Ascending aorta (tissue), 2 donors: ENCODE measurements around the gene APMAP. TPM values are rescaled to one million over a fixed set of nuclear protein-coding genes. Genes with fewer than 3 reads are reported as not detected.

Experiments
- DNase-seq, 2 donors: peaks; one replicate each; pipeline ENCODE4 v3.0.0-alpha.2; 2019; ENCODE audit warnings: low spot score in 2 of 2
- H3K27ac ChIP-seq, 2 donors: fragments of 200-600 bp; sonication (generic); one replicate each; pipeline ENCODE4 v1.5.1; 2016 to 2017; ENCODE audit warnings: mild to moderate bottlenecking in 1 of 2
- H3K27me3 ChIP-seq: fragments of 200-600 bp; sonication (generic); one replicate; pipeline ENCODE4 v1.5.1; 2017
- H3K36me3 ChIP-seq, 2 donors: fragments of 200-600 bp; sonication (generic); one replicate each; pipeline ENCODE4 v1.5.1; 2016
- H3K4me1 ChIP-seq, 2 donors: fragments of 200-600 bp; sonication (generic); one replicate each; pipeline ENCODE4 v1.5.1; 2016 to 2017; ENCODE audit warnings: mild to moderate bottlenecking in 1 of 2
- H3K4me3 ChIP-seq, 2 donors: fragments of 200-600 bp; sonication (generic); one replicate each; pipeline ENCODE4 v1.5.1; 2016 to 2017; ENCODE audit warnings: mild to moderate bottlenecking in 1 of 2
- H3K9me3 ChIP-seq, 2 donors: fragments of 200-600 bp; sonication (generic); one replicate each; pipeline ENCODE4 v1.5.1; 2016
- CTCF ChIP-seq, 3 experiments: fragments of 200-600 bp in 2 of 3; fragments of 450-650 bp in 1 of 3; sonication (generic) in 2 of 3; IDR thresholded peaks; one replicate each; pipeline ENCODE4 v1.5.1; 2016 to 2019; ENCODE audit warnings: antibody characterized with exemption in 3 of 3, mild to moderate bottlenecking in 1 of 3, moderate library complexity in 1 of 3
- intact Hi-C: fragments of 100-400 bp; cut with DNase I; formaldehyde crosslinking; loops from one replicate; pipeline ENCODE4 v1.15.1; 2023
- total RNA-seq: library from RNA; depleted of rRNA; stranded (reverse); fragments of >200 nt; gene quantifications from one replicate; pipeline ENCODE4 v1.1.0, GENCODE V29; 2016

Gene APMAP
- total RNA-seq, 1 donor from 2014 or later = 44.8 TPM

DNA sequence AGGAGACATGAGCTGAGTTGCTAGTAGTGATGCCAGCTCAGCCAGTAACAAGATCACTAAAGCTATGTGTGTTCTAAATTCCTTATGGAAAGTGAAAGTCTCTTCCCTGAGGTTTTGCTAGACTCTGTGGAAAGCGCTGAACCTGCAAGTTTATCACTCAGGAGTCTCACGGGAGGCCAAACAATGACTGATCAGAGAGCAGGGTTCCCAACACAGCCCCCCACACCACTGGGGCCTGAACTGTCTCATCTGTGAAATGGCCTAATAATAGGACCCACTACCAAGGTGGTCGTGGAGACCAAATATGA lies 45.5 kb upstream of the APMAP start:
- Histone ChIP-seq H3K4me1 (peaks cover 52 to 82% of the 10 kb centered on the region in 2 donors), H3K9me3 (no peaks in the 10 kb centered on the region), H3K27me3 (no peaks in the 10 kb centered on the region), H3K4me3 (peak overlapping the region in 1 of 2 donors; percentile 3), H3K36me3 (no peaks in the 10 kb centered on the region), H3K27ac (peak overlapping the region; percentile 88 to 96)
- no peak for DNase-seq
- no peak for TF ChIP-seq CTCF (IDR thresholded peaks at IDR 0.05)
- intact Hi-C loops = no loop called here

GRCh38 chr20:25037288-25038102 lies 44.9 kb upstream of the APMAP start:
- H3K27me3 ChIP-seq = no peaks in the 10 kb centered on the region
- TF ChIP-seq CTCF (IDR thresholded peaks at IDR 0.05) = no peak
- no peaks in the 10 kb centered on the region for H3K36me3 ChIP-seq
- intact Hi-C loops = no loop called here
- H3K4me3 ChIP-seq = peak overlapping the region in 1 of 2 donors; percentile 3
- peak overlapping the region; percentile 88 to 96 for H3K27ac ChIP-seq
- peaks cover 48 to 82% of the 10 kb centered on the region in 2 donors for H3K4me1 ChIP-seq
- DNase-seq = no peak
- no peaks in the 10 kb centered on the region for H3K9me3 ChIP-seq

GRCh38 chr20:25036331-25036936 lies 43.9 kb upstream of the APMAP start:
- intact Hi-C loops = no loop called here
- Histone ChIP-seq H3K36me3 (no peaks in the 10 kb centered on the region), H3K27me3 (no peaks in the 10 kb centered on the region), H3K4me3 (no peak overlapping the region), H3K9me3 (no peaks in the 10 kb centered on the region), H3K27ac (peak overlapping the region; percentile 88 to 96), H3K4me1 (peaks cover 45 to 78% of the 10 kb centered on the region in 2 donors)
- no peak for TF ChIP-seq CTCF (IDR thresholded peaks at IDR 0.05)
- DNase-seq = no peak

DNA sequence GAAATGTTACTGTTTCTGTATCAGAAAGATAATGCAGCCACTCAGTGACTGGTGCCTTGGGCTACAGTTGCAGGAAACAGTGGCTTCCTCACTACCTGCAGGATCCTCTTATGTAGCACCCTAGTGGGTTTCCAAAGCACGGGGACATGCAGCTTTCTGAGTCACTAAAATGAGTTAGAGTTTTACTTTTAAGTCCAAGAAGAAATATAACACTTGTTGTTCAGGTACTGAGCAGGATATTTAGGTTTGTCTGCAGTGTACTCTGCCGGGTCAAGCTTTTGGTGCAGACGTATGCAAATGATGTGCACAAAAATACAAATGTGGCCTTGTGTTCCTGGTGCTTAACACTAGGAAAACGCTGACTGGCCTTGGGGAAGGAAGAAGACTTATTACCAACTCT lies 43.4 kb upstream of the APMAP start:
- Histone ChIP-seq H3K27ac (peak overlapping the region; percentile 88 to 96), H3K4me1 (peaks cover 41 to 74% of the 10 kb centered on the region in 2 donors), H3K9me3 (no peaks in the 10 kb centered on the region), H3K4me3 (no peak overlapping the region), H3K27me3 (no peaks in the 10 kb centered on the region), H3K36me3 (no peaks in the 10 kb centered on the region)
- no peak for DNase-seq
- intact Hi-C loops = no loop called here
- TF ChIP-seq CTCF (IDR thresholded peaks at IDR 0.05) = no peak

DNA sequence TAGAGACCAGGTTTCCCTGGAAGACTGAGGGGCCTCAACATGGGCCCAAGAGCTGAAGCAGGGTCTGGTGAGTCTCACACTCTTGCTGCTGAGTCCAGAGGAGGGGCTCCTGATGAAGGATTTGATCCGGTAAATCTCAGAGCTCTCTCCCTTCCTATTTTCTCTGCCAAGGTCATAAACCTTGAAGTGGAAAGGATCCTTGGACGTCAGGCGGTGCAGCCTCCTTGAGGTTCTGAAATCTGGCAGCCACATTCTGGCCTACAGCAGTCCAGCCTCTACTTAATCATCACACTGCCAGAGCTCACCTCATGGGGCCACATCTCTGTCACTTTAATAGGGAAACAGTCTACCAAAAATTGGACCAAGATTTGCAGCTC lies 41.4 kb upstream of the APMAP start:
- no peak overlapping the region for H3K4me3 ChIP-seq
- H3K27ac ChIP-seq = peak overlapping the region in 1 of 2 donors; percentile 63
- intact Hi-C loops = loop anchor here (5.0 kb wide), 1 partner anchor 37 kb away; no protein-coding TSS in a partner anchor
- peaks cover 0 to 19% of the 10 kb centered on the region in 2 donors for H3K36me3 ChIP-seq
- no peaks in the 10 kb centered on the region for H3K9me3 ChIP-seq
- peaks cover 25 to 53% of the 10 kb centered on the region in 2 donors for H3K4me1 ChIP-seq
- DNase-seq = no peak
- no peaks in the 10 kb centered on the region for H3K27me3 ChIP-seq
- TF ChIP-seq CTCF (IDR thresholded peaks at IDR 0.05) = no peak
